ENCODE results near the gene AGMO. TPM values are rescaled to one million over a fixed set of nuclear protein-coding genes. Genes with fewer than 3 reads are reported as not detected.

Gene AGMO
- total and polyA plus RNA-seq, 2 donors (not counting 1 experiment from before 2014, with no cell fraction given) = 0.06 TPM; not detected in 1

- no peaks in the 10 kb centered on the region for H3K4me1 ChIP-seq (ENCODE audit: control insufficient read depth, extremely low read depth, insufficient read depth, low read length)
- no peak overlapping the region for H3K4me2 ChIP-seq (ENCODE audit: extremely low read depth, insufficient read depth, low read length)
- no peak overlapping the region for H2AFZ ChIP-seq (ENCODE audit: low read length)
- no peak overlapping the region for H3K9ac ChIP-seq (ENCODE audit: insufficient read depth, low read length)
- no peak overlapping the region for H3K4me3 ChIP-seq (replicated peaks in 1 of 4; ENCODE audit: control extremely low read depth in 1 of 4, insufficient read depth in 1 of 4, low read depth in 3 of 4, low read length in 4 of 4)
- DNase-seq (ENCODE audit: low read depth in 2 of 2) = no peak
- H3K27me3 ChIP-seq (ENCODE audit: control insufficient read depth, insufficient read depth, low read length) = no peaks in the 10 kb centered on the region
- no peaks in the 10 kb centered on the region for H3K9me3 ChIP-seq (ENCODE audit: control insufficient read depth, insufficient read depth, low read depth, low read length)
- no peaks in the 10 kb centered on the region for H3K36me3 ChIP-seq (ENCODE audit: control insufficient read depth, insufficient read depth, low read length)
- H3K79me2 ChIP-seq (ENCODE audit: control insufficient read depth, insufficient read depth, low read length) = no peaks in the 10 kb centered on the region
- TF ChIP-seq EZH2 (IDR thresholded peaks at IDR 0.05; ENCODE audit: low read length, missing control alignments) (no peak), CTCF (conservative IDR thresholded peaks at IDR 0.05 in 1 of 2, IDR thresholded peaks at IDR 0.05 in 1 of 2; ENCODE audit: low read depth in 1 of 2, low read length in 2 of 2) (no peak)
- no peak overlapping the region for H3K27ac ChIP-seq (ENCODE audit: insufficient read depth, low read length)
- no peaks in the 10 kb centered on the region for H4K20me1 ChIP-seq (ENCODE audit: control insufficient read depth, extremely low read depth, insufficient read depth, low read length)
These were observed 54.6 kb downstream of the AGMO start for GRCh38 chr7:15507171-15507570.

DNA sequence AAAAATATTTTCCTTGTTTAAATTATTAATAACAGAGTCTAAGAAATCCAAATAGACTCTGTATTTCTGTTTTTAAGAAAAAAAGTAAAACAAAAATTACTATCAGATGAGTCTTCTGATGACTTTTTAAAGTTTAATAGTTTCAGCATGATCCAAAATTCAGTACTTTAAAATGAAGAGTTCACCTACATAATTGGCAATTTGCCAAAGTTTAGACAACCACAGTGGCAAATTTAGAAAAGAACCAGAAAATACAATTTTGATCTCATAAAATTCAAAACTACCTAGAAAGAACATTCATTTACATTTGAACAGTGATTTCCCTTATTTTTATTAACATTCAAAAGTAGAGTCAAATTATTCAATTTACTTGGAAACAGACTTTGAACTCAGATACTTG lies 56.1 kb downstream of the AGMO start:
- no peaks in the 10 kb centered on the region for H3K4me1 ChIP-seq (ENCODE audit: control insufficient read depth, extremely low read depth, insufficient read depth, low read length)
- no peak overlapping the region for H3K4me3 ChIP-seq (replicated peaks in 1 of 4; ENCODE audit: control extremely low read depth in 1 of 4, insufficient read depth in 1 of 4, low read depth in 3 of 4, low read length in 4 of 4)
- no peak for DNase-seq (ENCODE audit: low read depth in 2 of 2)
- no peak overlapping the region for H3K27ac ChIP-seq (ENCODE audit: insufficient read depth, low read length)
- no peaks in the 10 kb centered on the region for H4K20me1 ChIP-seq (ENCODE audit: control insufficient read depth, extremely low read depth, insufficient read depth, low read length)
- no peaks in the 10 kb centered on the region for H3K79me2 ChIP-seq (ENCODE audit: control insufficient read depth, insufficient read depth, low read length)
- no peaks in the 10 kb centered on the region for H3K9me3 ChIP-seq (ENCODE audit: control insufficient read depth, insufficient read depth, low read depth, low read length)
- H3K9ac ChIP-seq (ENCODE audit: insufficient read depth, low read length) = no peak overlapping the region
- no peak overlapping the region for H2AFZ ChIP-seq (ENCODE audit: low read length)
- TF ChIP-seq EZH2 (IDR thresholded peaks at IDR 0.05; ENCODE audit: low read length, missing control alignments) = no peak
- TF ChIP-seq CTCF (conservative IDR thresholded peaks at IDR 0.05 in 1 of 2, IDR thresholded peaks at IDR 0.05 in 1 of 2; ENCODE audit: low read depth in 1 of 2, low read length in 2 of 2) = no peak
- no peak overlapping the region for H3K4me2 ChIP-seq (ENCODE audit: extremely low read depth, insufficient read depth, low read length)
- H3K36me3 ChIP-seq (ENCODE audit: control insufficient read depth, insufficient read depth, low read length) = no peaks in the 10 kb centered on the region
- no peaks in the 10 kb centered on the region for H3K27me3 ChIP-seq (ENCODE audit: control insufficient read depth, insufficient read depth, low read length)

GRCh38 chr7:15504351-15504750 lies 57.5 kb downstream of the AGMO start:
- Histone ChIP-seq H3K27ac (ENCODE audit: insufficient read depth, low read length) (no peak overlapping the region), H2AFZ (ENCODE audit: low read length) (no peak overlapping the region), H3K4me3 (replicated peaks in 1 of 4; ENCODE audit: control extremely low read depth in 1 of 4, insufficient read depth in 1 of 4, low read depth in 3 of 4, low read length in 4 of 4) (no peak overlapping the region), H3K27me3 (ENCODE audit: control insufficient read depth, insufficient read depth, low read length) (no peaks in the 10 kb centered on the region), H3K4me2 (ENCODE audit: extremely low read depth, insufficient read depth, low read length) (no peak overlapping the region), H3K9me3 (ENCODE audit: control insufficient read depth, insufficient read depth, low read depth, low read length) (no peaks in the 10 kb centered on the region), H3K4me1 (ENCODE audit: control insufficient read depth, extremely low read depth, insufficient read depth, low read length) (no peaks in the 10 kb centered on the region), H3K36me3 (ENCODE audit: control insufficient read depth, insufficient read depth, low read length) (no peaks in the 10 kb centered on the region), H3K79me2 (ENCODE audit: control insufficient read depth, insufficient read depth, low read length) (no peaks in the 10 kb centered on the region), H4K20me1 (ENCODE audit: control insufficient read depth, extremely low read depth, insufficient read depth, low read length) (no peaks in the 10 kb centered on the region), H3K9ac (ENCODE audit: insufficient read depth, low read length) (no peak overlapping the region)
- no peak for TF ChIP-seq CTCF (conservative IDR thresholded peaks at IDR 0.05 in 1 of 2, IDR thresholded peaks at IDR 0.05 in 1 of 2; ENCODE audit: low read depth in 1 of 2, low read length in 2 of 2)
- no peak for TF ChIP-seq EZH2 (IDR thresholded peaks at IDR 0.05; ENCODE audit: low read length, missing control alignments)
- no peak for DNase-seq (ENCODE audit: low read depth in 2 of 2)
